GM21529 (cell line): ENCODE results near the gene PDZD7.

Experiments
- ATAC-seq: cut with Tn5 transposase; IDR thresholded peaks from one replicate; pipeline ENCODE4 v1.9.1; 2021; ENCODE audit not compliant: unreplicated experiment

The PDZD7 gene

DNA sequence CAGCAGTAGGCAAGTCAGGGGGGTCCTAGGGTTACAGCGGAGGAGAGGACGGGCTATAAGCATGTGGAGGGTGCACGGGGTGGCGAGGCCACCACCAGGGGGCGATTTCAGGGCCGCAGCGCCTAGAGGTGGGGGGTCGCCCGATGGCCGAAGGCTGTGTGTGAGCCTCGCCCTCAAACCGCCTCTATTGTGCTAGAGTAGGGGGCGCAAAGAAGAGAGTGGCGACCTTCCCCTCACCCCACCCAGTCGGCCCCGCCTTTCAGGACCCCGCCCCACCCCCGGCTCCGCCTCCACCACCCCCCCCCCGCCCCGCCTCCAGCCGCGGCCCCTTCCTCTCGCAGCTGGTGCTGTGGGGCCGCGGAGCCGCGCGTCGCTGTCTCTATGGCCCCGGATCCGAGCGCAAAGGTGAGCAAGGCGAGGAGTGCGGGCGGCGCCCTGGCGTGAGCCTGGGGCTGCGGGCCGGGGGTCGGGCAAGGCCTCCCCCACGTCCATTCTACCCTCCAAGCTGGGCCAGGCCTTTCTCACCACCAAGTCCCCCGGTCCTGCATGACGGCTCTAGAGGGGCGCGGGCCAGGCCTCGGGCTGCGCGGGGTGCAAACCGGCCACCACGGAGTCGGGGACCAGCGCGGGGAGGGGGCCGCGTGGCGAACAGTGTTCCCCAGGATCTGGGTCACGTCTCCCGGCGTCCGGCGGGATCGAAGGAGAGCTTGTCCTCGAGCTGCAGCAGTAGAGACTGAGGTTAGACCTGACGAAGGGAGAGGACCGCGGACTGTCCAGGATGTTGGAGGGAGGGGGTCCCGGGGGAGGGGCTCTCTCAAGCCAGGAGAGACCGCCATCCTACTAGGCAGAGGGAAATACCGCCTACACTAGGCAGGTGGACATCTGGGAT is 61.5 kb downstream of the PDZD7 start, which contains the start of gene SEMA4G:
Gene SEMA4G (plus strand): TSS at position 318 of the 889 bp plus-strand sequence. CDS start 3,409 bp downstream, outside the sequence.
- ATAC-seq, result peak; percentile 73

GRCh38 chr10:100968863-100969186 is 62.1 kb downstream of the PDZD7 start:
- ATAC-seq, result no peak

GRCh38 chr10:100968062-100968736 is 62.7 kb downstream of the PDZD7 start:
- ATAC-seq, result no peak

DNA sequence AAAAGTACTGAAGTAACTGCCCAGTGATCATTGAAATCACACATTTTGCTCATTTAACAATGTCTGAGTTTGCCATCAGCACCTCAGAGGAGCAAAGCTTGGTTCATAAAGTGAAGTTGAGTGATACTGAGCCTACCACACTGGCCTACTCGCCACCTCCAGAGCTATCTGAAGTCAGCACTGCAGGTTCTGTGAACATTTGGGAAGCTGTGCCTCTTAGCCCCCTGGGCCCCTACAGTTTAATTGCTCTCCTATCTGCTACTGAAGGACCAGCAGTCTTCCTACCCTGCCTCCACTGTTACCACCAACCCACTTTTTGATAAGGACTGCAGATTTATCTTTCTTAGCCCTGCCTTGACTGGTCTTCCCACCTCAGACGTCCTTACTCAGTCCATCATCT is 63.6 kb downstream of the PDZD7 start:
- no peak for ATAC-seq

DNA sequence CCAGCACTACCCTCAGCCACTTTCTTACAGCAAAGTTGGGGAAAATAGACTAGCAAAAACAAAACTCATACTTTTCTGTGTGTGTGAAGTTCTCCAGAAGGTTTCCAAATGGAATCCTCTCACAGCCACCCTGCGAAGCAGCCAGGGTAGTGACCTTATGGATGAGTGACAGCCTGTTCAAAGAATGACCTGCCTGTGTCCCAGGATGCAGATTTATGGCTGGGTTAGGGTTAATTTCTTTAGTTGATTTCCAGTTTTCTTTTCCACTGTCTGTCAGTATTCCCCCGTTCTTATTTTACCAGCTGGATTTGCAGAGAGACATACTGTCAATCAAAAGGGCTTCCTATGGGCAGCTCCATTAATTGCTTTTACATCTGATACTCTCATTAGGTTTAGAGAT is 64.0 kb downstream of the PDZD7 start:
- ATAC-seq, result no peak

DNA sequence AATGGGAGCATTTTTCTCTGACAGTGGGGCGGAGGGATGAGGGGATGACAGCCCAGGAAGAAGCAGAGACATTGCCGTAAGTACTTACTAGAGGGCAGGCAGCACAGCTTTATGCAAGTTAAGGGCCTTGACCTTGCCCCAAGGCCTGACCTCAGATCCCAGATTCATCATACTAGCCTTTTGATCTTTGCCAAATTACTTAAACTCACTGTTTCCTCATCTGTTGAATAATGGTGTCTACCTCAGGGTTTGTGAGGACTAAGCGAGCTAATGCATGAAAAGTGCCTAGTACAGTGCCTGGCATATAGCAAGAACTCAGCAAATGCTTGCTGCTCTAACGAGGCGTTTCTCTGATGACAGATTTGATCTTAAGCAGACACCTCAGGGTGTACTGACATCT is 65.1 kb downstream of the PDZD7 start:
- no peak for ATAC-seq

- ATAC-seq, result no peak
Measured at GRCh38 chr10:100963826-100964225, 67.1 kb downstream of the PDZD7 start.

DNA sequence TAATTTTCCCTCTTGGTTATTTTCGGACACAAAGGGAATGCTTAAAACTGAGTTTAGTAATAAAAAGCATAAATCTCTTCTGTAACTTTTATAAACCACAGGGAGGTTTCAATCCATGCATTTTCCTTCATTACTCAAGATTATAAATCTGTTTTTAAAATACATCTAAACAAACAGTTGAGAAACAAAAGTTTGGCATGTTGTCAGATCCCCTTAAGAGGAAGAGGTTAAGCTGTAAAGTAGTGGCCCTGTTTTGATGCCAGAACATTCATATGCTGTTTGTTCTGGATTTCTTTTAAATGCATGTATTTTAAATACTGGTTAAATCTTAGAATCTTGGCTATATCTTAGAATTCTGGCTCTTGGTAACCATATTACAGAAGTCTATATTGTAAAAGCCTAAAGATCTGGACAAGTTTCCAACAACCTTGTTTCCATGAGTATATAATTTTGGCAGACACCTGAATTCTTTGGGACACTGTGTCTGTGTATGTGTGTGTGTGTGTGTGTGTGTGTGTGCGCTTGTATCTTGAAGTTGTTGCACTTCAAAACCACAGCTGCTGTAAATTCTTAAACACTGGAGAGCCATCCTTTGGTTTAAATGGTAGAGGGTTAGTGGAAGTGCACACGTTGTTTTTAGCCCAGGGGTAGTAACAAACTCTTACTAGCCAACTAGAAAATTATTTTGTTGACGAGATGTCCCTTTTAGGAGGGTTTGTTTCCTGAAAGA is 68.4 kb downstream of the PDZD7 start:
- no peak for ATAC-seq

DNA sequence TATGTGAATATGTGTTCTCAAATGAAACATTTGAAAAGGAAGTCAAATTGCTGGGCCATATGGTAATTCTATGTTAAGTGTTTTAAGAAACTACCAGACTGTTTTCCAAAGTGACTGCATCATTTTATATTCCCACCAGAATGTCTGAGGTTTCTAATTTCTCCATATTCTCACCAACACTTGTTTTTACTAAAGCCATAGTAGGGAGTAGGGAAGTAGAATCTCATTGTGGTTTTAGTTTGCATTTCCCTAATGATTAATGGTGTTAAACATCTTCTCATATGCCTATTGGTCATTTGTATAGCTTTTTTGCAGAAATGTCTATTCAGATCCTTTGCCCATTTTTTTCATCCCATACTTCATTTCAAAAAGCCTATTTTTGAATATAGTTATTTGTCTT is 70.7 kb downstream of the PDZD7 start:
- no peak for ATAC-seq
